Gastroesophageal sphincter (tissue), 4 donors: Measurements from ENCODE around the gene P2RX4. TPM values are rescaled to one million over a fixed set of nuclear protein-coding genes. Genes with fewer than 3 reads are reported as not detected.
A peak's percentile ranks its signal among the peaks of the same experiment; 100 is the strongest.

ENCODE experiments used
- ATAC-seq: fragments of 150-250 bp; one replicate; pipeline ENCODE4 v1.9.1; 2016; ENCODE audit warnings: mild to moderate bottlenecking, moderate library complexity
- H3K27ac ChIP-seq, 4 donors: fragments of 200-600 bp; sonication (generic) in 3 of 4; 1 replicate in 3 of 4; 2 replicates in 1 of 4; pipeline ENCODE4 v1.5.1; 2016 to 2019
- H3K27me3 ChIP-seq: fragments of 200-600 bp; sonication (generic); one replicate; pipeline ENCODE4 v1.5.1; 2019
- H3K36me3 ChIP-seq, 2 donors: fragments of 200-600 bp; sonication (generic); one replicate each; pipeline ENCODE4 v1.5.1; 2019; ENCODE audit warnings: control low read depth in 1 of 2
- H3K4me1 ChIP-seq, 3 donors: fragments of 200-600 bp; sonication (generic); 1 replicate in 2 of 3; 2 replicates in 1 of 3; pipeline ENCODE4 v1.5.1; 2016 to 2019; ENCODE audit warnings: control low read depth in 2 of 3
- H3K4me3 ChIP-seq, 2 donors: fragments of 200-600 bp; sonication (generic); one replicate each; pipeline ENCODE4 v1.5.1; 2019; ENCODE audit warnings: mild to moderate bottlenecking in 1 of 2, moderate library complexity in 1 of 2
- H3K9me3 ChIP-seq, 3 donors: fragments of 200-600 bp; sonication (generic); one replicate each; pipeline ENCODE4 v1.5.1; 2017 to 2019; ENCODE audit warnings: control low read depth in 2 of 3
- CTCF ChIP-seq, 4 experiments: fragments of 200-600 bp in 2 of 4; fragments of 450-650 bp in 2 of 4; sonication (generic) in 1 of 4; IDR thresholded peaks; one replicate each; pipeline ENCODE4 v1.5.1; 2017 to 2019; ENCODE audit warnings: antibody characterized with exemption in 4 of 4, mild to moderate bottlenecking in 2 of 4, moderate library complexity in 2 of 4
- EP300 ChIP-seq: sonication (generic); formaldehyde crosslinking; IDR thresholded peaks from one replicate; pipeline ENCODE4 v1.6.1; 2017; ENCODE audit warnings: antibody characterized with exemption, mild to moderate bottlenecking
- POLR2A ChIP-seq, 2 donors: fragments of 450-650 bp; IDR thresholded peaks; one replicate each; pipeline ENCODE4 v1.6.1; 2017; ENCODE audit warnings: antibody characterized with exemption in 2 of 2, mild to moderate bottlenecking in 2 of 2, moderate library complexity in 1 of 2
- POLR2AphosphoS5 ChIP-seq: sonication (generic); formaldehyde crosslinking; IDR thresholded peaks from one replicate; pipeline ENCODE4 v1.6.1; 2017; ENCODE audit warnings: antibody characterized with exemption
- WGBS, 2 donors: methylation state at CpG; one replicate each; pipeline ENCODE4 v1.1.5; 2018; ENCODE audit warnings: low coverage in 1 of 2; 5-methylcytosine and 5-hydroxymethylcytosine counted together
- total RNA-seq, 4 donors: library from RNA; depleted of rRNA; stranded (reverse); fragments of >200 nt; gene quantifications; one replicate each; pipeline ENCODE4 v1.1.0, GENCODE V29; 2016

P2RX4 gene
- total RNA-seq, 4 donors from 2014 or later, result 15.1 to 32.8 (median 31.0) TPM

DNA sequence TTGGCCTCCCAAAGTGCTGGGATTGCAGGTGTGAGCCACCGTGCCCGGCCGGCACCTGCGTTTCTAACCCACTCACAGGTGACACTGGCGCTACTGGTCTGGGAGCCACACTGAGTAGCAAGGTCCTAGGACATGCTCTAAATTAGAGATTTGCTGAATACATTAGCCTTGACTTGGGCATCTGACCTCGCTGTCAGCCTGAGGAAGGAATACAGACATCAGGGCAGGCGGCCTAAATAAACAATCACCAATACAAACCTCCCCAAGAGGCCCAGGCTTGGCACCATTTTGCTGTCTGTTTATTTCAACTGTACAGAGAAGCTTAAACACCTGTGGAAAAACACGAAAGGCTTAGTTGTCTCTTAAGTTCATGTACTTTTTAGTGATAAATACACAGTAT, 27.5 kb downstream of the P2RX4 start:
- WGBS, 2 donors, result 36 to 58% methylated on average over 2 to 3 of the region's 8 CpGs
- Histone ChIP-seq H3K9me3 (no peaks in the 10 kb centered on the region), H3K4me1 (peaks cover 0 to 47% (median 0%) of the 10 kb centered on the region in 3 donors), H3K27ac (peak overlapping the region in 1 of 4 donors; percentile 20), H3K36me3 (peaks cover 0 to 57% of the 10 kb centered on the region in 2 donors), H3K27me3 (no peaks in the 10 kb centered on the region), H3K4me3 (no peak overlapping the region)
- no peak for ATAC-seq
- TF ChIP-seq EP300, result no peak

GRCh38 chr12:121238086-121238485, 28.2 kb downstream of the P2RX4 start:
- Histone ChIP-seq H3K9me3 (no peaks in the 10 kb centered on the region), H3K4me3 (no peak overlapping the region), H3K27me3 (no peaks in the 10 kb centered on the region), H3K36me3 (peaks cover 0 to 53% of the 10 kb centered on the region in 2 donors), H3K27ac (peak overlapping the region in 1 of 4 donors; percentile 20), H3K4me1 (peaks cover 0 to 47% (median 0%) of the 10 kb centered on the region in 3 donors)
- ATAC-seq, result no peak
- 65% methylated on average over 2 of the region's 4 CpGs; no CpG with 5 or more reads in 1 of the 2 donors for WGBS, 2 donors
- TF ChIP-seq POLR2A (IDR thresholded peaks at IDR 0.05) (no peak), EP300 (no peak), CTCF (IDR thresholded peaks at IDR 0.05) (no peak), POLR2AphosphoS5 (no peak)

DNA sequence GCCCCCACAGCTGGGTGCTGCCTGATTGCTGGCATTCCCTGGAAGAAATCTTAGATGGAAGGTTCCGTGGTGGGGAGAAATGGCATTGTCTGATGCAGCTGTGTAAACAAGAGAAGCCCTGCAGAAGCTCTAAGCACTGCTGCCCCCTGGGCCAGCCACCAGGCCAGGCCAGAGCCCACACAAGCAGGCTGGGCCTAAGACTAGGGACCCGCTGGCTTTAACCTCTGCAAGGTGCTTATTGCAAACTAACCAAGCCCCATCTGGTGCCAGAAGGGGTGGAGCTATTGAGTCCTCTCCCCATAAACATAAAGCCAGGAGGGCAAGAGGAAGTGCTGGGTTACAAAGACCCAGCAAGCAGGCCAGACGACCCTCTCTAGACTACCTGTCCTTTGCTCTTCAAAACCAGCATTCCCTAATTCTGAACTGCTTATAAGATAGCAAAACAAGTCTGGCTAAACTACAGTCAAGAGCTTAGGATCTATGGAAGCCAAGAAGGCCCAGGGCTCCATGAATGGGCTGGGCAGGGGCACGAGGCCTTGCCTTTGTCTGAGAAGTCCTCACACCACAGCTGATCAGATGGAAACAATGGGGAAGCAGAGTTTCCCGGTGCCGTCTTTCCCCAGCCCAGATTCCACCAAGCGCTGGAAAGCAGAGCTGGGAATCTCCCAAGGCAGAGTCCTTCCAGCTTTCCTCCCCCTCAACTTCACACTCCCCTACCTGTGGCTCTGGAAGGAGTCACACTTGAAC, 28.8 kb downstream of the P2RX4 start:
- 40 to 50% methylated on average over 1 to 2 of the region's 7 CpGs for WGBS, 2 donors

GRCh38 chr12:121239351-121240061, 29.6 kb downstream of the P2RX4 start:
- no peak overlapping the region for H3K4me3 ChIP-seq
- peaks cover 0 to 53% of the 10 kb centered on the region in 2 donors for H3K36me3 ChIP-seq
- no peaks in the 10 kb centered on the region for H3K27me3 ChIP-seq
- no peaks in the 10 kb centered on the region for H3K9me3 ChIP-seq
- TF ChIP-seq POLR2A (IDR thresholded peaks at IDR 0.05), result no peak
- TF ChIP-seq CTCF (IDR thresholded peaks at IDR 0.05), result no peak
- no peak for TF ChIP-seq EP300
- TF ChIP-seq POLR2AphosphoS5, result no peak
- ATAC-seq, result no peak
- WGBS, 2 donors, result 54 to 67% methylated on average over 5 to 6 of the region's 6 CpGs
- H3K27ac ChIP-seq, result peak overlapping the region in 2 of 4 donors; percentile 61 to 67
- peaks cover 0 to 47% (median 0%) of the 10 kb centered on the region in 3 donors for H3K4me1 ChIP-seq

More for the DNA sequence above, 28.8 kb downstream of the P2RX4 start:
- H3K4me3 ChIP-seq, result no peak overlapping the region
- H3K27ac ChIP-seq, result peak overlapping the region in 2 of 4 donors; percentile 44 to 61
- H3K4me1 ChIP-seq, result peaks cover 0 to 47% (median 0%) of the 10 kb centered on the region in 3 donors
- ATAC-seq, result no peak
- H3K27me3 ChIP-seq, result no peaks in the 10 kb centered on the region
- H3K9me3 ChIP-seq, result no peaks in the 10 kb centered on the region
- TF ChIP-seq POLR2A (IDR thresholded peaks at IDR 0.05), result no peak
- TF ChIP-seq CTCF (IDR thresholded peaks at IDR 0.05), result no peak
- no peak for TF ChIP-seq POLR2AphosphoS5
- TF ChIP-seq EP300, result no peak
- H3K36me3 ChIP-seq, result peaks cover 0 to 53% of the 10 kb centered on the region in 2 donors

DNA sequence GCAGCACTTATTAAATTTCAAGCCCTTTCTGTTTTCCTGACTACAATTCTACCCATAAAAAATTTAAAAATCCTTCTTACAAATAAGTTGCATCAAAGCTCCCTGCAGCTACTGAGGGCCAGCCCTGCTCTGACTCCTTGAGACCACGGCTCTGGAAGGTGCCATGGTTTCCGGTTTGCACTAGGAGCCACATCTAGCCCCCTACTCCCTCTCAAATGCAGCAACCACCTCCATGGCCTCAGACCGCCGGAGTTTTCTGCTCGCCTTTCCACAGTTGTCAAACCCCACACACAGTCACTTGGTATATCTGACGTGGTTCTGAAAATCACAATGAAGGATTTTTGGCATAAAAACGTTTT, 30.1 kb downstream of the P2RX4 start:
- no peaks in the 10 kb centered on the region for H3K9me3 ChIP-seq
- WGBS, 2 donors, result 56 to 68% methylated on average over 7 of the region's 7 CpGs
- H3K36me3 ChIP-seq, result peaks cover 0 to 53% of the 10 kb centered on the region in 2 donors
- H3K27ac ChIP-seq, result peak overlapping the region in 2 of 4 donors; percentile 61 to 67
- peaks cover 0 to 47% (median 0%) of the 10 kb centered on the region in 3 donors for H3K4me1 ChIP-seq
- H3K4me3 ChIP-seq, result peak overlapping the region in 1 of 2 donors; percentile 35
- TF ChIP-seq EP300, result no peak
- TF ChIP-seq POLR2AphosphoS5, result no peak
- no peak for TF ChIP-seq POLR2A (IDR thresholded peaks at IDR 0.05)
- TF ChIP-seq CTCF (IDR thresholded peaks at IDR 0.05), result no peak
- ATAC-seq, result no peak
- H3K27me3 ChIP-seq, result no peaks in the 10 kb centered on the region
